CD4-positive, alpha-beta memory T cell (primary cell): ENCODE measurements around the gene KIF26B. TPM values are rescaled to one million over a fixed set of nuclear protein-coding genes. Genes with fewer than 3 reads are reported as not detected.
A peak's percentile ranks its signal among the peaks of the same experiment; 100 is the strongest.

Experiments
- CTCF ChIA-PET: fragments of 350-600 bp; sonication (Branson Sonifier 250); formaldehyde crosslinking; loops from one replicate; lab custom pipeline; 2021; ENCODE audit warnings: inconsistent platforms; ENCODE audit not compliant: partially characterized antibody; lab: Charles Lee
- POLR2A ChIA-PET: fragments of 350-600 bp; sonication (Branson Sonifier 250); formaldehyde crosslinking; loops from one replicate; lab custom pipeline; 2021; ENCODE audit not compliant: partially characterized antibody; lab: Charles Lee
- DNase-seq, 5 donors: peaks; one replicate each; pipeline versions ENCODE4 v3.0.0 to v3.0.0-alpha.2; 2020 to 2022; ENCODE audit warnings: mixed read lengths in 1 of 5
- H3K27ac ChIP-seq: one replicate; pipeline ENCODE4 v1.7.0; 2013; ENCODE audit warnings: low read depth, low read length
- H3K27me3 ChIP-seq: 2 replicates; pipeline ENCODE4 v1.7.0; 2013; ENCODE audit warnings: mild to moderate bottlenecking, low read length, moderate library complexity; ENCODE audit not compliant: insufficient read depth
- H3K36me3 ChIP-seq: 2 replicates; pipeline ENCODE4 v1.7.0; 2013; ENCODE audit warnings: mild to moderate bottlenecking, low read length, moderate library complexity; ENCODE audit not compliant: insufficient read depth
- H3K4me1 ChIP-seq: 2 replicates; pipeline ENCODE4 v1.7.0; 2013; ENCODE audit warnings: mild to moderate bottlenecking, low read length, moderate library complexity; ENCODE audit not compliant: insufficient read depth
- H3K4me3 ChIP-seq, 2 donors: one replicate each; pipeline ENCODE4 v1.7.0; 2013; ENCODE audit warnings: low read length in 2 of 2, mild to moderate bottlenecking in 1 of 2
- H3K9me3 ChIP-seq, 2 donors: one replicate each; pipeline ENCODE4 v1.7.0; 2013; ENCODE audit warnings: low read length in 2 of 2, control low read depth in 1 of 2; ENCODE audit not compliant: control insufficient read depth in 1 of 2
- H3K27ac Mint-ChIP-seq, 7 donors: one replicate each; pipeline ENCODE4 v1.8.0; 2020 to 2021; ENCODE audit warnings: mixed read lengths in 7 of 7, mild to moderate bottlenecking in 6 of 7, inconsistent platforms in 3 of 7, moderate library complexity in 3 of 7
- H3K27me3 Mint-ChIP-seq, 2 donors: one replicate each; pipeline ENCODE4 v1.8.0; 2020 to 2021; ENCODE audit warnings: mixed read lengths in 2 of 2
- H3K36me3 Mint-ChIP-seq, 2 donors: one replicate each; pipeline ENCODE4 v1.8.0; 2020 to 2021; ENCODE audit warnings: mixed read lengths in 2 of 2, inconsistent platforms in 1 of 2, mild to moderate bottlenecking in 1 of 2
- H3K4me1 Mint-ChIP-seq, 4 donors: one replicate each; pipeline ENCODE4 v1.8.0; 2020 to 2021; ENCODE audit warnings: mixed read lengths in 4 of 4, mild to moderate bottlenecking in 1 of 4
- H3K4me3 Mint-ChIP-seq, 8 donors: one replicate each; pipeline ENCODE4 v1.8.0; 2020 to 2021; ENCODE audit warnings: mixed read lengths in 8 of 8, mild to moderate bottlenecking in 7 of 8, moderate library complexity in 6 of 8, inconsistent platforms in 3 of 8
- H3K9me3 Mint-ChIP-seq, 8 donors: one replicate each; pipeline ENCODE4 v1.8.0; 2020 to 2021; ENCODE audit warnings: mixed read lengths in 8 of 8, mild to moderate bottlenecking in 5 of 8, inconsistent platforms in 3 of 8, moderate library complexity in 1 of 8
- intact Hi-C: fragments of 100-400 bp; cut with micrococcal nuclease; formaldehyde crosslinking; loops from one replicate; pipeline ENCODE4 v1.15.1; 2023
- polyA plus RNA-seq, 2 donors: library from polyadenylated mRNA; unstranded; fragments of 300-500 nt; fragmentation: Illumina TruSeq; gene quantifications; one replicate each; pipeline ENCODE4 v1.2.3, GENCODE V29; 2021
- total RNA-seq, 2 experiments: library from RNA; stranded (reverse); gene quantifications; one replicate each; pipeline ENCODE4 v1.2.3, GENCODE V29; 2021

KIF26B gene
- total and polyA plus RNA-seq, 4 experiments from 2014 or later: 0.10 TPM; not detected in 3

- Mint-ChIP-seq H3K36me3 (no peaks in the 10 kb centered on the region), H3K27ac (no peak overlapping the region), H3K9me3 (peaks cover 0 to 5% (median 0%) of the 10 kb centered on the region in 8 donors), H3K4me3 (no peak overlapping the region), H3K4me1 (peaks cover 0 to 2% (median 0%) of the 10 kb centered on the region in 4 donors), H3K27me3 (no peaks in the 10 kb centered on the region)
- DNase-seq: no peak
- no peaks in the 10 kb centered on the region for H3K4me1 ChIP-seq
- no peaks in the 10 kb centered on the region for H3K9me3 ChIP-seq
- intact Hi-C loops: no loop called here
- ChIA-PET CTCF (no interaction called here), POLR2A (no interaction called here)
- H3K36me3 ChIP-seq: no peaks in the 10 kb centered on the region
- no peaks in the 10 kb centered on the region for H3K27me3 ChIP-seq
- no peak overlapping the region for H3K27ac ChIP-seq
- H3K4me3 ChIP-seq: no peak overlapping the region
These were observed 456.5 kb downstream of the KIF26B start for GRCh38 chr1:245611251-245611650.

GRCh38 chr1:245614476-245614875, 459.7 kb downstream of the KIF26B start:
- no peak overlapping the region for H3K4me3 ChIP-seq
- POLR2A ChIA-PET: no interaction called here
- no peak for DNase-seq
- H3K9me3 ChIP-seq: no peaks in the 10 kb centered on the region
- Mint-ChIP-seq H3K4me3 (no peak overlapping the region), H3K36me3 (no peaks in the 10 kb centered on the region), H3K27me3 (no peaks in the 10 kb centered on the region), H3K9me3 (peaks cover 0 to 3% (median 0%) of the 10 kb centered on the region in 8 donors), H3K27ac (no peak overlapping the region), H3K4me1 (no peaks in the 10 kb centered on the region)
- no peak overlapping the region for H3K27ac ChIP-seq
- no peaks in the 10 kb centered on the region for H3K4me1 ChIP-seq
- H3K36me3 ChIP-seq: no peaks in the 10 kb centered on the region
- CTCF ChIA-PET: no interaction called here
- intact Hi-C loops: no loop called here
- H3K27me3 ChIP-seq: no peaks in the 10 kb centered on the region

- Mint-ChIP-seq H3K9me3 (peaks cover 0 to 3% (median 0%) of the 10 kb centered on the region in 8 donors), H3K36me3 (no peaks in the 10 kb centered on the region), H3K27ac (no peak overlapping the region), H3K4me1 (no peaks in the 10 kb centered on the region), H3K27me3 (no peaks in the 10 kb centered on the region), H3K4me3 (no peak overlapping the region)
- Histone ChIP-seq H3K4me1 (no peaks in the 10 kb centered on the region), H3K9me3 (no peaks in the 10 kb centered on the region), H3K36me3 (no peaks in the 10 kb centered on the region), H3K27me3 (no peaks in the 10 kb centered on the region), H3K27ac (no peak overlapping the region), H3K4me3 (no peak overlapping the region)
- intact Hi-C loops: no loop called here
- no peak for DNase-seq
- POLR2A ChIA-PET: no interaction called here
- CTCF ChIA-PET: no interaction called here
These were observed 460.2 kb downstream of the KIF26B start for GRCh38 chr1:245615001-245615400.

DNA sequence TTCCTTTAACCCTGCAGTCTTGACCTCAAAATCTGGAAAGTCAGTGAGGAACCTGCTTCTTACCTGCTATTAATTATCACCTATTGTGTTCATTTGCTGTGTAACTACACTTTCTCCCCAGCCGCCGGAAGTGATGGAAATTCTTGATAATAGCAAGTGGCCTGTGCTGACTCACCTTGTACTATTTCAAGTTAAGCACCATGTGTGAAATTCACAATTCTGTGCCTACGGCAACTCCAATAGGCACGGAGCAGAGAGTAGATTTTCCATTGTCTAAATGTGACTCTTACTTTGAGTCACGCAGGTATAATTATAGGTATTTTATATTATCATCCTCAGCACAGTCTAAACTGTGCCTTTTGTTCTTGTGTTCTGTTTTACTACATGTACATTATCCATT, 466.8 kb downstream of the KIF26B start:
- Histone ChIP-seq H3K27me3 (no peaks in the 10 kb centered on the region), H3K9me3 (no peaks in the 10 kb centered on the region), H3K27ac (no peak overlapping the region), H3K4me1 (no peaks in the 10 kb centered on the region), H3K4me3 (no peak overlapping the region), H3K36me3 (no peaks in the 10 kb centered on the region)
- H3K4me1 Mint-ChIP-seq: no peaks in the 10 kb centered on the region
- intact Hi-C loops: no loop called here
- H3K4me3 Mint-ChIP-seq: no peak overlapping the region
- POLR2A ChIA-PET: no interaction called here
- H3K27ac Mint-ChIP-seq: no peak overlapping the region
- CTCF ChIA-PET: no interaction called here
- no peaks in the 10 kb centered on the region for H3K36me3 Mint-ChIP-seq
- peaks cover 0 to 6% (median 0%) of the 10 kb centered on the region in 8 donors for H3K9me3 Mint-ChIP-seq
- H3K27me3 Mint-ChIP-seq: peaks cover 5 to 7% of the 10 kb centered on the region in 2 donors
- no peak for DNase-seq

GRCh38 chr1:245622332-245623014, 467.7 kb downstream of the KIF26B start:
- H3K27me3 Mint-ChIP-seq: peaks cover 5 to 10% of the 10 kb centered on the region in 2 donors
- no peak overlapping the region for H3K4me3 Mint-ChIP-seq
- no peak for DNase-seq
- no peak overlapping the region for H3K4me3 ChIP-seq
- intact Hi-C loops: no loop called here
- H3K4me1 ChIP-seq: no peaks in the 10 kb centered on the region
- H3K4me1 Mint-ChIP-seq: no peaks in the 10 kb centered on the region
- CTCF ChIA-PET: no interaction called here
- no peak overlapping the region for H3K27ac Mint-ChIP-seq
- H3K27ac ChIP-seq: no peak overlapping the region
- H3K36me3 ChIP-seq: no peaks in the 10 kb centered on the region
- no peaks in the 10 kb centered on the region for H3K36me3 Mint-ChIP-seq
- peaks cover 0 to 8% (median 3%) of the 10 kb centered on the region in 8 donors for H3K9me3 Mint-ChIP-seq
- POLR2A ChIA-PET: interaction anchor here (0.7 kb wide), 1 partner anchor 33 kb away, joined by 3 read pairs; no protein-coding TSS in a partner anchor
- no peaks in the 10 kb centered on the region for H3K27me3 ChIP-seq
- no peaks in the 10 kb centered on the region for H3K9me3 ChIP-seq

GRCh38 chr1:245641384-245641783, 486.6 kb downstream of the KIF26B start:
- Histone ChIP-seq H3K36me3 (no peaks in the 10 kb centered on the region), H3K27me3 (no peaks in the 10 kb centered on the region), H3K9me3 (peaks cover 0 to 3% of the 10 kb centered on the region in 2 donors), H3K27ac (no peak overlapping the region), H3K4me3 (no peak overlapping the region), H3K4me1 (no peaks in the 10 kb centered on the region)
- ChIA-PET CTCF (no interaction called here), POLR2A (no interaction called here)
- H3K36me3 Mint-ChIP-seq: peaks cover 2 to 8% of the 10 kb centered on the region in 2 donors
- H3K4me1 Mint-ChIP-seq: no peaks in the 10 kb centered on the region
- no peak overlapping the region for H3K4me3 Mint-ChIP-seq
- intact Hi-C loops: no loop called here
- peaks cover 7 to 82% (median 46%) of the 10 kb centered on the region in 8 donors for H3K9me3 Mint-ChIP-seq
- peak overlapping the region in 1 of 7 donors; percentile 38 for H3K27ac Mint-ChIP-seq
- H3K27me3 Mint-ChIP-seq: peaks cover 5 to 10% of the 10 kb centered on the region in 2 donors
- DNase-seq: no peak

GRCh38 chr1:245645406-245645805, 490.6 kb downstream of the KIF26B start:
- Mint-ChIP-seq H3K4me1 (no peaks in the 10 kb centered on the region), H3K27ac (no peak overlapping the region), H3K4me3 (no peak overlapping the region), H3K27me3 (peaks cover 17% of the 10 kb centered on the region in 2 donors), H3K9me3 (peaks cover 4 to 52% (median 37%) of the 10 kb centered on the region in 8 donors), H3K36me3 (peaks cover 2 to 8% of the 10 kb centered on the region in 2 donors)
- no peak for DNase-seq
- no peak overlapping the region for H3K27ac ChIP-seq
- ChIA-PET CTCF (interaction anchor here (1.2 kb wide), 1 partner anchor 20 kb away, joined by 3 read pairs; no protein-coding TSS in a partner anchor), POLR2A (no interaction called here)
- H3K4me1 ChIP-seq: no peaks in the 10 kb centered on the region
- no peak overlapping the region for H3K4me3 ChIP-seq
- no peaks in the 10 kb centered on the region for H3K36me3 ChIP-seq
- no peaks in the 10 kb centered on the region for H3K27me3 ChIP-seq
- intact Hi-C loops: no loop called here
- peaks cover 0 to 3% of the 10 kb centered on the region in 2 donors for H3K9me3 ChIP-seq
